ENCODE results near the gene DSG1. TPM values are rescaled to one million over a fixed set of nuclear protein-coding genes. Genes with fewer than 3 reads are reported as not detected.

DSG1 gene
- total and polyA plus RNA-seq, 2 of the 13 experiments (the other 11 are each of a cell fraction or from before 2014, with no cell fraction given) = 0.04 TPM; not detected in 1

DNA sequence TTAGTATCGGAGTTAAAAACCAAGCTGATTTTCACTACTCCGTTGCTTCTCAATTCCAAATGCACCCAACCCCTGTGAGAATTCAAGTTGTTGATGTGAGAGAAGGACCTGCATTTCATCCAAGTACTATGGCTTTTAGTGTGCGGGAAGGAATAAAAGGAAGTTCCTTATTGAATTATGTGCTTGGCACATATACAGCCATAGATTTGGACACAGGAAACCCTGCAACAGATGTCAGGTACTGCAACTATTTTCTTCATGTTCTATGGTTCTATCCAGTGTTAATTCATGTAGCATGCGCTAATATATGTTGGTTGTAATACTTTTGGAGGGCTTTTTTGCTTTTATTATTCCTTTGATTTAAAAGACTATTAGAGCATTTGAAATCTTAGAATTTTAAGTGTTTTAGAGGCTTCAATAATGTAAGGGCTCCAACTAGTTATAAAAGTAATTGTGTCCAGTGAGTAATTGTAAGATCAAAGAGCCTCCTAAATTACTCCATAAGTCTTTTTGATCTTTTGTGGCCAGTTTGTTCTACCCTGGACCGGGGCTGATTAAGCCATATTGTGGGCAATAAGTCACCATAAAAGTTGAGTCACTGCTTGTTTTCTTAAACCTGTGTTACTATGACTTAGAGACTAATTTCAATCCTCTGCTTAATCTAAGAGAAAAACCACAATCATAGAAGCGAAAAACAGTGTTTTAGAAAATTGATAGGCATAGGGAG lies 81.5 kb downstream of the DSG1 start (continued):
- TF ChIP-seq, protein P1, sequence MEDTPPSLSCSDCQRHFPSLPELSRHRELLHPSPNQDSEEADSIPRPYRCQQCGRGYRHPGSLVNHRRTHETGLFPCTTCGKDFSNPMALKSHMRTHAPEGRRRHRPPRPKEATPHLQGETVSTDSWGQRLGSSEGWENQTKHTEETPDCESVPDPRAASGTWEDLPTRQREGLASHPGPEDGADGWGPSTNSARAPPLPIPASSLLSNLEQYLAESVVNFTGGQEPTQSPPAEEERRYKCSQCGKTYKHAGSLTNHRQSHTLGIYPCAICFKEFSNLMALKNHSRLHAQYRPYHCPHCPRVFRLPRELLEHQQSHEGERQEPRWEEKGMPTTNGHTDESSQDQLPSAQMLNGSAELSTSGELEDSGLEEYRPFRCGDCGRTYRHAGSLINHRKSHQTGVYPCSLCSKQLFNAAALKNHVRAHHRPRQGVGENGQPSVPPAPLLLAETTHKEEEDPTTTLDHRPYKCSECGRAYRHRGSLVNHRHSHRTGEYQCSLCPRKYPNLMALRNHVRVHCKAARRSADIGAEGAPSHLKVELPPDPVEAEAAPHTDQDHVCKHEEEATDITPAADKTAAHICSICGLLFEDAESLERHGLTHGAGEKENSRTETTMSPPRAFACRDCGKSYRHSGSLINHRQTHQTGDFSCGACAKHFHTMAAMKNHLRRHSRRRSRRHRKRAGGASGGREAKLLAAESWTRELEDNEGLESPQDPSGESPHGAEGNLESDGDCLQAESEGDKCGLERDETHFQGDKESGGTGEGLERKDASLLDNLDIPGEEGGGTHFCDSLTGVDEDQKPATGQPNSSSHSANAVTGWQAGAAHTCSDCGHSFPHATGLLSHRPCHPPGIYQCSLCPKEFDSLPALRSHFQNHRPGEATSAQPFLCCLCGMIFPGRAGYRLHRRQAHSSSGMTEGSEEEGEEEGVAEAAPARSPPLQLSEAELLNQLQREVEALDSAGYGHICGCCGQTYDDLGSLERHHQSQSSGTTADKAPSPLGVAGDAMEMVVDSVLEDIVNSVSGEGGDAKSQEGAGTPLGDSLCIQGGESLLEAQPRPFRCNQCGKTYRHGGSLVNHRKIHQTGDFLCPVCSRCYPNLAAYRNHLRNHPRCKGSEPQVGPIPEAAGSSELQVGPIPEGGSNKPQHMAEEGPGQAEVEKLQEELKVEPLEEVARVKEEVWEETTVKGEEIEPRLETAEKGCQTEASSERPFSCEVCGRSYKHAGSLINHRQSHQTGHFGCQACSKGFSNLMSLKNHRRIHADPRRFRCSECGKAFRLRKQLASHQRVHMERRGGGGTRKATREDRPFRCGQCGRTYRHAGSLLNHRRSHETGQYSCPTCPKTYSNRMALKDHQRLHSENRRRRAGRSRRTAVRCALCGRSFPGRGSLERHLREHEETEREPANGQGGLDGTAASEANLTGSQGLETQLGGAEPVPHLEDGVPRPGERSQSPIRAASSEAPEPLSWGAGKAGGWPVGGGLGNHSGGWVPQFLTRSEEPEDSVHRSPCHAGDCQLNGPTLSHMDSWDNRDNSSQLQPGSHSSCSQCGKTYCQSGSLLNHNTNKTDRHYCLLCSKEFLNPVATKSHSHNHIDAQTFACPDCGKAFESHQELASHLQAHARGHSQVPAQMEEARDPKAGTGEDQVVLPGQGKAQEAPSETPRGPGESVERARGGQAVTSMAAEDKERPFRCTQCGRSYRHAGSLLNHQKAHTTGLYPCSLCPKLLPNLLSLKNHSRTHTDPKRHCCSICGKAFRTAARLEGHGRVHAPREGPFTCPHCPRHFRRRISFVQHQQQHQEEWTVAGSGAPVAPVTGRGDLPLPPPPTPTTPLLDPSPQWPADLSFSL (CRISPR knock-in tag; IDR thresholded peaks at IDR 0.05) = no peak
- TF ChIP-seq, protein P2, sequence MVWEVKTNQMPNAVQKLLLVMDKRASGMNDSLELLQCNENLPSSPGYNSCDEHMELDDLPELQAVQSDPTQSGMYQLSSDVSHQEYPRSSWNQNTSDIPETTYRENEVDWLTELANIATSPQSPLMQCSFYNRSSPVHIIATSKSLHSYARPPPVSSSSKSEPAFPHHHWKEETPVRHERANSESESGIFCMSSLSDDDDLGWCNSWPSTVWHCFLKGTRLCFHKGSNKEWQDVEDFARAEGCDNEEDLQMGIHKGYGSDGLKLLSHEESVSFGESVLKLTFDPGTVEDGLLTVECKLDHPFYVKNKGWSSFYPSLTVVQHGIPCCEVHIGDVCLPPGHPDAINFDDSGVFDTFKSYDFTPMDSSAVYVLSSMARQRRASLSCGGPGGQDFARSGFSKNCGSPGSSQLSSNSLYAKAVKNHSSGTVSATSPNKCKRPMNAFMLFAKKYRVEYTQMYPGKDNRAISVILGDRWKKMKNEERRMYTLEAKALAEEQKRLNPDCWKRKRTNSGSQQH (CRISPR knock-in tag; IDR thresholded peaks at IDR 0.05; ENCODE audit: low read depth) = no peak
- peak; percentile 44; the same call in 1 of the 2 replicates for TF ChIP-seq TCF7 (IDR thresholded peaks at IDR 0.05; ENCODE audit: low read depth)
